Esophagus muscularis mucosa (tissue), 3 donors: Measurements from ENCODE around the gene DIAPH3.

Source experiments
- POLR2A ChIP-seq: fragments of 450-650 bp; IDR thresholded peaks from one replicate; pipeline ENCODE4 v1.6.1; 2017; ENCODE audit warnings: antibody characterized with exemption, moderate library complexity, mild to moderate bottlenecking, low read depth
- TF ChIP-seq, protein P1 (sequence below), 3 experiments: fragments of 200-600 bp in 2 of 3; fragments of 450-650 bp in 1 of 3; sonication (generic) in 2 of 3; IDR thresholded peaks; one replicate each; pipeline ENCODE4 v1.5.1; 2017 to 2019; ENCODE audit warnings: antibody characterized with exemption in 3 of 3, mild to moderate bottlenecking in 2 of 3, moderate library complexity in 1 of 3

DNA sequence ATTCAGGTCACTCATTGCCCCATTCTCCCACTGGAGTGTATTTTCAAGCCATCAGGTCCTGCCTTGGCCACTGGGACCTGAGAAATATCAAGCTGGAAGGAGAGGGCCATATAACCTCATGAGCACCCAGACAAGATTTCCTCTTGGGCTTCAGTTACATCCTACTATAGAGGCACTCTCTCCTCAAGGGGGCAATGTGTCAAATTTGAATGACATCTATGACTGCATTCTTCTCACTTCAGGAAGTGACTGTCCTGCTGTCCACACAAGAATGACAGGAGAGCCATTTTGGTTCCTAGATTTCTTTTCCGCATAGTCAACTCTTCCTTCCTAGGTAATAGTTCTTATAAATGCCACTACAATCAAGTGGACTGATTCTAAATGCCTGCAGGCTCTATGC is 416.2 kb downstream of the DIAPH3 start:
- TF ChIP-seq, protein P1, sequence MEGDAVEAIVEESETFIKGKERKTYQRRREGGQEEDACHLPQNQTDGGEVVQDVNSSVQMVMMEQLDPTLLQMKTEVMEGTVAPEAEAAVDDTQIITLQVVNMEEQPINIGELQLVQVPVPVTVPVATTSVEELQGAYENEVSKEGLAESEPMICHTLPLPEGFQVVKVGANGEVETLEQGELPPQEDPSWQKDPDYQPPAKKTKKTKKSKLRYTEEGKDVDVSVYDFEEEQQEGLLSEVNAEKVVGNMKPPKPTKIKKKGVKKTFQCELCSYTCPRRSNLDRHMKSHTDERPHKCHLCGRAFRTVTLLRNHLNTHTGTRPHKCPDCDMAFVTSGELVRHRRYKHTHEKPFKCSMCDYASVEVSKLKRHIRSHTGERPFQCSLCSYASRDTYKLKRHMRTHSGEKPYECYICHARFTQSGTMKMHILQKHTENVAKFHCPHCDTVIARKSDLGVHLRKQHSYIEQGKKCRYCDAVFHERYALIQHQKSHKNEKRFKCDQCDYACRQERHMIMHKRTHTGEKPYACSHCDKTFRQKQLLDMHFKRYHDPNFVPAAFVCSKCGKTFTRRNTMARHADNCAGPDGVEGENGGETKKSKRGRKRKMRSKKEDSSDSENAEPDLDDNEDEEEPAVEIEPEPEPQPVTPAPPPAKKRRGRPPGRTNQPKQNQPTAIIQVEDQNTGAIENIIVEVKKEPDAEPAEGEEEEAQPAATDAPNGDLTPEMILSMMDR (IDR thresholded peaks at IDR 0.05) = no peak
- TF ChIP-seq POLR2A = no peak
